Type B pancreatic cell (in vitro differentiated cells): ENCODE measurements around the gene RHOH. TPM values are rescaled to one million over a fixed set of nuclear protein-coding genes. Genes with fewer than 3 reads are reported as not detected.

ENCODE experiments used
- DNase-seq: peaks from one replicate; pipeline ENCODE4 v3.0.0; 2021; ENCODE audit warnings: mixed read lengths; ENCODE audit not compliant: unreplicated experiment; ENCODE audit errors: extremely low spot score
- H3K27ac Mint-ChIP-seq: 2 replicates; pipeline ENCODE4 v1.8.0; 2021; ENCODE audit warnings: mild to moderate bottlenecking, mixed read lengths
- H3K27me3 Mint-ChIP-seq: 2 replicates; pipeline ENCODE4 v1.8.0; 2021; ENCODE audit warnings: mixed read lengths
- H3K36me3 Mint-ChIP-seq: 2 replicates; pipeline ENCODE4 v1.8.0; 2021; ENCODE audit warnings: mixed read lengths
- H3K4me1 Mint-ChIP-seq: one replicate; pipeline ENCODE4 v1.8.0; 2021; ENCODE audit warnings: mixed read lengths; ENCODE audit not compliant: unreplicated experiment
- H3K4me3 Mint-ChIP-seq: 2 replicates; pipeline ENCODE4 v1.8.0; 2021; ENCODE audit warnings: mild to moderate bottlenecking, mixed read lengths
- H3K9me3 Mint-ChIP-seq: 2 replicates; pipeline ENCODE4 v1.8.0; 2021; ENCODE audit warnings: mixed read lengths
- CTCF ChIP-seq: fragments of 200-600 bp; sonication (generic); conservative IDR thresholded peaks from 2 replicates; pipeline ENCODE4 v1.5.0; 2021; ENCODE audit warnings: antibody characterized with exemption, mild to moderate bottlenecking
- total RNA-seq: library from RNA; stranded (reverse); gene quantifications from 2 replicates; pipeline ENCODE4 v1.2.1, GENCODE V29; 2021; ENCODE audit warnings: low replicate concordance

The RHOH gene
- total RNA-seq, 1 donor from 2014 or later: 5.4 TPM

- DNase-seq: no peak
- H3K36me3 Mint-ChIP-seq: no peaks in the 10 kb centered on the region
- no peak overlapping the region for H3K27ac Mint-ChIP-seq
- no peak overlapping the region for H3K4me3 Mint-ChIP-seq
- H3K4me1 Mint-ChIP-seq: peaks cover 8% of the 10 kb centered on the region
- TF ChIP-seq CTCF: no peak
- no peaks in the 10 kb centered on the region for H3K27me3 Mint-ChIP-seq
- no peaks in the 10 kb centered on the region for H3K9me3 Mint-ChIP-seq
Measured at GRCh38 chr4:40182954-40183353, 13.9 kb upstream of the RHOH start.

DNA sequence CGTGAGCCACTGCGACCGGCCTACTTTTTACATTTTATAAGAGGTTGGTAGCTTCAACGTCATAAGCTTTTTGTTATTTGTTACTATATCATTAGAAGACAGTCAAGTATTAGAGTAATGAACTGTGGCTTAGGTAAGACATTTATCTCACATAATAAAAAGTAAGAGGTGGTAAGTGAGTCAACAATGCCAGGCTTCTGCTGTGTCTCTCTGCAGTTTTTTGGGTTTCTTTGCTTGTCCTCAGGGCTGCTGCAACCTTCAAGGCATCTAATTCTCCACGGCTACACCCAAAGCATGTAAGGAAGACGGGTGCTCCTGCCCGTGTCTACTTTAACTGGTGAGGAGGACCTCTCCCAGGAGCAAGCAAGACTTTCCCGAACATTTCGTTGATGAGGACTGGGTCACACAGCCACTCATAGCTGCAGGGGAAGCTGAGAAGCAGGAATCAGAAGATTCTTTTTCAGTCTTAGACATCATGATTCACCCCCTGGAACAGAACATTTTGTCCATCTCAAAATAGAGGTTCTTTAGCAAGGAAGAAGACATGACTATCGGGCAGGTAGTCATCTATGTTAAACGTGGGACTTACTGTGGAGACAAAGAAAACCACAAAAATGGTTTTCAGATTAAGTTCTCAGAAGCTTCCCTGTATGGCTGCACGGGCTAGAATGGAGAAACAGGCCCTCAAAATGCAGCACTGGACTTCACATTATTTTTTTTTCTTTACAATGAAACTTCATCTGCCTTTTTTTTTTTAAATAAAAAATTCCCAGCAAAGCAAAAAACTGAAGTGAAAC, 13.0 kb upstream of the RHOH start:
- H3K9me3 Mint-ChIP-seq: no peaks in the 10 kb centered on the region
- H3K27me3 Mint-ChIP-seq: no peaks in the 10 kb centered on the region
- H3K4me1 Mint-ChIP-seq: peaks cover 1% of the 10 kb centered on the region
- DNase-seq: no peak
- no peak overlapping the region for H3K4me3 Mint-ChIP-seq
- H3K36me3 Mint-ChIP-seq: no peaks in the 10 kb centered on the region
- no peak overlapping the region for H3K27ac Mint-ChIP-seq
- no peak for TF ChIP-seq CTCF

GRCh38 chr4:40185830-40186664, 10.8 kb upstream of the RHOH start:
- DNase-seq: no peak
- H3K36me3 Mint-ChIP-seq: no peaks in the 10 kb centered on the region
- no peaks in the 10 kb centered on the region for H3K9me3 Mint-ChIP-seq
- H3K27ac Mint-ChIP-seq: no peak overlapping the region
- TF ChIP-seq CTCF: no peak
- H3K4me3 Mint-ChIP-seq: no peak overlapping the region
- H3K4me1 Mint-ChIP-seq: peaks cover 9% of the 10 kb centered on the region
- H3K27me3 Mint-ChIP-seq: no peaks in the 10 kb centered on the region

GRCh38 chr4:40186665-40187014, 10.2 kb upstream of the RHOH start:
- DNase-seq: no peak
- H3K27me3 Mint-ChIP-seq: no peaks in the 10 kb centered on the region
- H3K4me1 Mint-ChIP-seq: peaks cover 15% of the 10 kb centered on the region
- H3K4me3 Mint-ChIP-seq: no peak overlapping the region
- no peaks in the 10 kb centered on the region for H3K9me3 Mint-ChIP-seq
- TF ChIP-seq CTCF: no peak
- no peaks in the 10 kb centered on the region for H3K36me3 Mint-ChIP-seq
- no peak overlapping the region for H3K27ac Mint-ChIP-seq

- H3K27ac Mint-ChIP-seq: no peak overlapping the region
- no peak for TF ChIP-seq CTCF
- peaks cover 20% of the 10 kb centered on the region for H3K4me1 Mint-ChIP-seq
- no peak for DNase-seq
- H3K27me3 Mint-ChIP-seq: no peaks in the 10 kb centered on the region
- H3K4me3 Mint-ChIP-seq: no peak overlapping the region
- H3K36me3 Mint-ChIP-seq: no peaks in the 10 kb centered on the region
- no peaks in the 10 kb centered on the region for H3K9me3 Mint-ChIP-seq
Measured at GRCh38 chr4:40187386-40187906, 9.4 kb upstream of the RHOH start.
